ENCODE results near the gene MAD1L1.

MAD1L1 gene

GRCh38 chr7:2118630-2119190 is 114.0 kb downstream of the MAD1L1 start:
- DNase-seq (ENCODE audit: low read depth in 2 of 2) = no peak

GRCh38 chr7:2118056-2118455 is 114.7 kb downstream of the MAD1L1 start:
- no peak for DNase-seq (ENCODE audit: low read depth in 2 of 2)

- no peak for DNase-seq (ENCODE audit: low read depth in 2 of 2)
Observed at GRCh38 chr7:2117646-2118045, 115.1 kb downstream of the MAD1L1 start.

GRCh38 chr7:2116989-2117591 is 115.7 kb downstream of the MAD1L1 start:
- no peak for DNase-seq (ENCODE audit: low read depth in 2 of 2)

GRCh38 chr7:2116448-2116810 is 116.3 kb downstream of the MAD1L1 start:
- DNase-seq (ENCODE audit: low read depth in 2 of 2) = no peak

GRCh38 chr7:2115760-2116447 is 116.8 kb downstream of the MAD1L1 start:
- DNase-seq (ENCODE audit: low read depth in 2 of 2) = no peak

GRCh38 chr7:2114926-2115759 is 117.6 kb downstream of the MAD1L1 start:
- DNase-seq (ENCODE audit: low read depth in 2 of 2) = no peak

GRCh38 chr7:2114052-2114451 is 118.7 kb downstream of the MAD1L1 start:
- no peak for DNase-seq (ENCODE audit: low read depth in 2 of 2)

GRCh38 chr7:2112261-2113198 is 120.2 kb downstream of the MAD1L1 start:
- DNase-seq (ENCODE audit: low read depth in 2 of 2) = no peak

- DNase-seq (ENCODE audit: low read depth in 2 of 2) = no peak
Observed at GRCh38 chr7:2111568-2111967, 121.2 kb downstream of the MAD1L1 start.

GRCh38 chr7:2110610-2111396 is 121.9 kb downstream of the MAD1L1 start:
- no peak for DNase-seq (ENCODE audit: low read depth in 2 of 2)

GRCh38 chr7:2109936-2110609 is 122.7 kb downstream of the MAD1L1 start:
- peak; percentile 45 to 72 for DNase-seq (ENCODE audit: low read depth in 2 of 2)

GRCh38 chr7:2109251-2109872 is 123.4 kb downstream of the MAD1L1 start:
- DNase-seq (ENCODE audit: low read depth in 2 of 2) = no peak

- DNase-seq (ENCODE audit: low read depth in 2 of 2) = no peak
Observed at GRCh38 chr7:2108501-2109250, 124.1 kb downstream of the MAD1L1 start.

GRCh38 chr7:2108071-2108455 is 124.7 kb downstream of the MAD1L1 start:
- no peak for DNase-seq (ENCODE audit: low read depth in 2 of 2)

GRCh38 chr7:2107386-2108070 is 125.2 kb downstream of the MAD1L1 start:
- DNase-seq (ENCODE audit: low read depth in 2 of 2) = no peak

GRCh38 chr7:2106924-2107323 is 125.8 kb downstream of the MAD1L1 start:
- no peak for DNase-seq (ENCODE audit: low read depth in 2 of 2)

- DNase-seq (ENCODE audit: low read depth in 2 of 2) = no peak
Observed at GRCh38 chr7:2106440-2106839, 126.3 kb downstream of the MAD1L1 start.

Measured in stimulated activated CD4-positive, alpha-beta T cell treated with anti-CD3 and anti-CD28 coated beads, Interleukin-12 subunit alpha, Interleukin-12 subunit beta, amount 100 ng/mL, for 24 hours (primary cell).